HepG2 (cell line): ENCODE data around the gene ARHGAP45.

Experiments
- EP300 ChIP-seq, 3 experiments: sonication (generic) in 1 of 3; formaldehyde crosslinking in 1 of 3; IDR thresholded peaks; 2 replicates each; pipeline versions ENCODE4 v1.5.1 to v1.6.1; 2011 to 2020; ENCODE audit warnings: low read depth in 2 of 3, low read length in 2 of 3, borderline replicate concordance in 1 of 3, improper control_type of control experiment in 1 of 3, mild to moderate bottlenecking in 1 of 3, missing genetic modification reagents in 1 of 3, moderate library complexity in 1 of 3
- HCFC1 ChIP-seq: fragments of 150-350 bp; IDR thresholded peaks from 2 replicates; pipeline ENCODE4 v1.6.1; 2014; ENCODE audit warnings: low read depth, low read length
- POLR2A ChIP-seq, 2 experiments: IDR thresholded peaks; 2 replicates each; pipeline ENCODE4 v1.6.1; 2011; ENCODE audit warnings: low read depth in 2 of 2, low read length in 2 of 2, mild to moderate bottlenecking in 1 of 2, moderate library complexity in 1 of 2; ENCODE audit not compliant: insufficient read depth in 1 of 2
- RAD21 ChIP-seq: fragments of 450-650 bp; formaldehyde crosslinking; IDR thresholded peaks from 2 replicates; pipeline ENCODE4 v1.5.0; 2020; ENCODE audit warnings: mild to moderate bottlenecking
- THAP11 ChIP-seq: IDR thresholded peaks from 2 replicates; pipeline ENCODE4 v1.6.1; 2016; ENCODE audit warnings: missing biosample characterization, missing genetic modification reagents
- ZSCAN21 ChIP-seq: sonication (generic); formaldehyde crosslinking; IDR thresholded peaks from 2 replicates; pipeline ENCODE4 v1.8.0; 2022; ENCODE audit warnings: mild to moderate bottlenecking, missing genetic modification reagents, moderate library complexity, borderline replicate concordance
- TF ChIP-seq, protein P1 (sequence below), 2 experiments: IDR thresholded peaks; 2 replicates each; pipeline ENCODE4 v1.6.1; 2011 to 2012; ENCODE audit warnings: low read length in 2 of 2, borderline replicate concordance in 1 of 2, low read depth in 1 of 2, mild to moderate bottlenecking in 1 of 2, moderate library complexity in 1 of 2
- TF ChIP-seq, protein P2 (sequence below): sonication (generic); formaldehyde crosslinking; IDR thresholded peaks from 2 replicates; pipeline ENCODE4 v1.4.0; 2020; ENCODE audit warnings: missing genetic modification reagents
- TF ChIP-seq, protein P3 (sequence below): sonication (generic); formaldehyde crosslinking; conservative IDR thresholded peaks from 2 replicates; pipeline ENCODE4 v1.4.0; 2020; ENCODE audit warnings: mild to moderate bottlenecking, missing genetic modification reagents, moderate library complexity

DNA sequence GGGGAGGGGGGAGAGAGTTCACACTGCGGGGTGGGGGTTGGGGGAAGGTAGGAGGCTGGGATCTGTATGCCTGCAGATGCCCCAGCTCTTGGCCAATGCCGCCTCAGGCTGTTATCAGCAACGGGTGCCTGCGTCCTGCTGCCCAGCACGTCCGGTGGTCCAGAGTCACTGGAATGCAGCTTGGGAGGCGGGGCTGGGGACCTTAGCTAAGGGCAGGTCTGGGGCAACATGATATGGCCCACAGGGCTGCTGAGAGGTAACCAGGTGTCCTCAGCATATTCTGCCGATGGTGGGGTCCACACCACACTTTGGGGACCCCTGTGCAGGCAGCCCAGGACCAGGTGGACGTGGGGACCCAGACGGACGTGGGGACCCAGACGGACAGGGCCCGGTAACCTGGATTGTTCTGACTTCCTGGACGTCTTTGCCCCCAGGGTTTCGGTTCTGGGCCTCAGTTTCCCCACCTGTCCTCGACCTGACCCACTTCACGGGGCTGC is 668 bp upstream of the ARHGAP45 start:
- TF ChIP-seq ZSCAN21 (CRISPR knock-in tag): no peak
- no peak for TF ChIP-seq THAP11 (CRISPR knock-in tag)
- TF ChIP-seq, protein P1, sequence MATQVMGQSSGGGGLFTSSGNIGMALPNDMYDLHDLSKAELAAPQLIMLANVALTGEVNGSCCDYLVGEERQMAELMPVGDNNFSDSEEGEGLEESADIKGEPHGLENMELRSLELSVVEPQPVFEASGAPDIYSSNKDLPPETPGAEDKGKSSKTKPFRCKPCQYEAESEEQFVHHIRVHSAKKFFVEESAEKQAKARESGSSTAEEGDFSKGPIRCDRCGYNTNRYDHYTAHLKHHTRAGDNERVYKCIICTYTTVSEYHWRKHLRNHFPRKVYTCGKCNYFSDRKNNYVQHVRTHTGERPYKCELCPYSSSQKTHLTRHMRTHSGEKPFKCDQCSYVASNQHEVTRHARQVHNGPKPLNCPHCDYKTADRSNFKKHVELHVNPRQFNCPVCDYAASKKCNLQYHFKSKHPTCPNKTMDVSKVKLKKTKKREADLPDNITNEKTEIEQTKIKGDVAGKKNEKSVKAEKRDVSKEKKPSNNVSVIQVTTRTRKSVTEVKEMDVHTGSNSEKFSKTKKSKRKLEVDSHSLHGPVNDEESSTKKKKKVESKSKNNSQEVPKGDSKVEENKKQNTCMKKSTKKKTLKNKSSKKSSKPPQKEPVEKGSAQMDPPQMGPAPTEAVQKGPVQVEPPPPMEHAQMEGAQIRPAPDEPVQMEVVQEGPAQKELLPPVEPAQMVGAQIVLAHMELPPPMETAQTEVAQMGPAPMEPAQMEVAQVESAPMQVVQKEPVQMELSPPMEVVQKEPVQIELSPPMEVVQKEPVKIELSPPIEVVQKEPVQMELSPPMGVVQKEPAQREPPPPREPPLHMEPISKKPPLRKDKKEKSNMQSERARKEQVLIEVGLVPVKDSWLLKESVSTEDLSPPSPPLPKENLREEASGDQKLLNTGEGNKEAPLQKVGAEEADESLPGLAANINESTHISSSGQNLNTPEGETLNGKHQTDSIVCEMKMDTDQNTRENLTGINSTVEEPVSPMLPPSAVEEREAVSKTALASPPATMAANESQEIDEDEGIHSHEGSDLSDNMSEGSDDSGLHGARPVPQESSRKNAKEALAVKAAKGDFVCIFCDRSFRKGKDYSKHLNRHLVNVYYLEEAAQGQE (IDR thresholded peaks at IDR 0.05; ENCODE audit: borderline replicate concordance in 1 of 2, low read depth in 1 of 2, low read length in 2 of 2): no peak
- no peak for TF ChIP-seq RAD21
- no peak for TF ChIP-seq HCFC1
- TF ChIP-seq, protein P2, sequence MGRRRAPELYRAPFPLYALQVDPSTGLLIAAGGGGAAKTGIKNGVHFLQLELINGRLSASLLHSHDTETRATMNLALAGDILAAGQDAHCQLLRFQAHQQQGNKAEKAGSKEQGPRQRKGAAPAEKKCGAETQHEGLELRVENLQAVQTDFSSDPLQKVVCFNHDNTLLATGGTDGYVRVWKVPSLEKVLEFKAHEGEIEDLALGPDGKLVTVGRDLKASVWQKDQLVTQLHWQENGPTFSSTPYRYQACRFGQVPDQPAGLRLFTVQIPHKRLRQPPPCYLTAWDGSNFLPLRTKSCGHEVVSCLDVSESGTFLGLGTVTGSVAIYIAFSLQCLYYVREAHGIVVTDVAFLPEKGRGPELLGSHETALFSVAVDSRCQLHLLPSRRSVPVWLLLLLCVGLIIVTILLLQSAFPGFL: no peak
- peak in 1 of 2 experiments; percentile 43; a peak in 2 of 4 replicates for TF ChIP-seq POLR2A (IDR thresholded peaks at IDR 0.05; ENCODE audit: insufficient read depth in 1 of 2, low read depth in 2 of 2, low read length in 2 of 2)
- TF ChIP-seq EP300 (IDR thresholded peaks at IDR 0.05; ENCODE audit: low read depth in 2 of 2, low read length in 2 of 2): no peak
- TF ChIP-seq EP300 (CRISPR knock-in tag; IDR thresholded peaks at IDR 0.05; ENCODE audit: borderline replicate concordance): no peak
- TF ChIP-seq, protein P3, sequence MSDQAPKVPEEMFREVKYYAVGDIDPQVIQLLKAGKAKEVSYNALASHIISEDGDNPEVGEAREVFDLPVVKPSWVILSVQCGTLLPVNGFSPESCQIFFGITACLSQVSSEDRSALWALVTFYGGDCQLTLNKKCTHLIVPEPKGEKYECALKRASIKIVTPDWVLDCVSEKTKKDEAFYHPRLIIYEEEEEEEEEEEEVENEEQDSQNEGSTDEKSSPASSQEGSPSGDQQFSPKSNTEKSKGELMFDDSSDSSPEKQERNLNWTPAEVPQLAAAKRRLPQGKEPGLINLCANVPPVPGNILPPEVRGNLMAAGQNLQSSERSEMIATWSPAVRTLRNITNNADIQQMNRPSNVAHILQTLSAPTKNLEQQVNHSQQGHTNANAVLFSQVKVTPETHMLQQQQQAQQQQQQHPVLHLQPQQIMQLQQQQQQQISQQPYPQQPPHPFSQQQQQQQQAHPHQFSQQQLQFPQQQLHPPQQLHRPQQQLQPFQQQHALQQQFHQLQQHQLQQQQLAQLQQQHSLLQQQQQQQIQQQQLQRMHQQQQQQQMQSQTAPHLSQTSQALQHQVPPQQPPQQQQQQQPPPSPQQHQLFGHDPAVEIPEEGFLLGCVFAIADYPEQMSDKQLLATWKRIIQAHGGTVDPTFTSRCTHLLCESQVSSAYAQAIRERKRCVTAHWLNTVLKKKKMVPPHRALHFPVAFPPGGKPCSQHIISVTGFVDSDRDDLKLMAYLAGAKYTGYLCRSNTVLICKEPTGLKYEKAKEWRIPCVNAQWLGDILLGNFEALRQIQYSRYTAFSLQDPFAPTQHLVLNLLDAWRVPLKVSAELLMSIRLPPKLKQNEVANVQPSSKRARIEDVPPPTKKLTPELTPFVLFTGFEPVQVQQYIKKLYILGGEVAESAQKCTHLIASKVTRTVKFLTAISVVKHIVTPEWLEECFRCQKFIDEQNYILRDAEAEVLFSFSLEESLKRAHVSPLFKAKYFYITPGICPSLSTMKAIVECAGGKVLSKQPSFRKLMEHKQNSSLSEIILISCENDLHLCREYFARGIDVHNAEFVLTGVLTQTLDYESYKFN (CRISPR knock-in tag): peak; percentile 50; the same call in 1 of the 2 replicates
